GM19468 (cell line): ENCODE data around the gene FCN3.
A peak's percentile ranks its signal among the peaks of the same experiment; 100 is the strongest.

ENCODE experiments used
- ATAC-seq: cut with Tn5 transposase; IDR thresholded peaks from one replicate; pipeline ENCODE4 v1.9.1; 2021; ENCODE audit warnings: mild to moderate bottlenecking, moderate library complexity, moderate number of reproducible peaks; ENCODE audit not compliant: unreplicated experiment; ENCODE audit errors: extremely low read depth

Gene FCN3

GRCh38 chr1:27345272-27345671 is 29.4 kb downstream of the FCN3 start:
- ATAC-seq = no peak

GRCh38 chr1:27343639-27344025 is 31.0 kb downstream of the FCN3 start:
- no peak for ATAC-seq

- no peak for ATAC-seq
Observed at GRCh38 chr1:27342778-27343638, 31.6 kb downstream of the FCN3 start.

- ATAC-seq = no peak
Observed at GRCh38 chr1:27342391-27342777, 32.2 kb downstream of the FCN3 start.

- no peak for ATAC-seq
Observed at GRCh38 chr1:27341525-27342252, 32.9 kb downstream of the FCN3 start, which contains the start of gene SYTL1. SYTL1 (plus strand) TSS chr1:27342022; CDS start chr1:27345335, 3,313 bp downstream.

- no peak for ATAC-seq
Observed at GRCh38 chr1:27339213-27339612, 35.4 kb downstream of the FCN3 start.

- ATAC-seq = no peak
Observed at GRCh38 chr1:27338751-27339150, 35.9 kb downstream of the FCN3 start.

GRCh38 chr1:27336756-27337155 is 37.9 kb downstream of the FCN3 start:
- ATAC-seq = no peak

- no peak for ATAC-seq
Observed at GRCh38 chr1:27335506-27336422, 38.9 kb downstream of the FCN3 start.

- ATAC-seq = no peak
Observed at GRCh38 chr1:27333717-27334279, 40.8 kb downstream of the FCN3 start.

GRCh38 chr1:27332536-27333281 is 41.9 kb downstream of the FCN3 start:
- ATAC-seq = no peak

GRCh38 chr1:27331922-27332321 is 42.7 kb downstream of the FCN3 start:
- no peak for ATAC-seq

GRCh38 chr1:27331426-27331825 is 43.2 kb downstream of the FCN3 start:
- ATAC-seq = no peak

GRCh38 chr1:27330786-27331185 is 43.8 kb downstream of the FCN3 start:
- no peak for ATAC-seq

GRCh38 chr1:27327964-27328363 is 46.7 kb downstream of the FCN3 start:
- ATAC-seq = no peak

GRCh38 chr1:27325286-27325685 is 49.3 kb downstream of the FCN3 start:
- ATAC-seq = no peak

GRCh38 chr1:27322569-27323240 is 51.9 kb downstream of the FCN3 start:
- no peak for ATAC-seq

- ATAC-seq = peak; percentile 91
Observed at GRCh38 chr1:27321813-27322568, 52.6 kb downstream of the FCN3 start, which contains the start of gene TMEM222. TMEM222 (plus strand) TSS chr1:27322163; CDS start chr1:27322198, 35 bp downstream.
